CD4-positive, alpha-beta T cell treated with Interleukin-15 for 1 hour (primary cell): Measurements from ENCODE around the gene THUMPD1.
A peak's percentile ranks its signal among the peaks of the same experiment; 100 is the strongest.
"Not testable (repeated sequence)": the region's sequence is repeated elsewhere in the genome, so short reads cannot be mapped to it uniquely, and the experiment has no call there.

Experiments used
- DNase-seq: peaks from one replicate; pipeline ENCODE4 v3.0.0-alpha.2; 2020

The THUMPD1 gene

GRCh38 chr16:20741554-20742285 is at the start of gene THUMPD1:
THUMPD1 (minus strand) TSS chr16:20741818; CDS start chr16:20741739, 79 bp downstream.
- peak; percentile 98 for DNase-seq

GRCh38 chr16:20789130-20789529 is 47.5 kb upstream of the THUMPD1 start:
- no peak for DNase-seq

- DNase-seq: no peak
These were observed 42.6 kb upstream of the THUMPD1 start for GRCh38 chr16:20784204-20784603.

- DNase-seq: no peak
These were observed 40.9 kb upstream of the THUMPD1 start for GRCh38 chr16:20782470-20782869.

- no peak for DNase-seq
These were observed 40.1 kb upstream of the THUMPD1 start for GRCh38 chr16:20781697-20782096.

- peak; percentile 52 for DNase-seq
These were observed 33.2 kb upstream of the THUMPD1 start for GRCh38 chr16:20774703-20775362.

- no peak for DNase-seq
These were observed 32.1 kb upstream of the THUMPD1 start for GRCh38 chr16:20773679-20774078.

GRCh38 chr16:20768818-20769217 is 27.2 kb upstream of the THUMPD1 start:
- no peak for DNase-seq

GRCh38 chr16:20768121-20768520 is 26.5 kb upstream of the THUMPD1 start:
- DNase-seq: no peak

GRCh38 chr16:20767577-20767976 is 26.0 kb upstream of the THUMPD1 start:
- DNase-seq: no peak

GRCh38 chr16:20766294-20766693 is 24.7 kb upstream of the THUMPD1 start:
- no peak for DNase-seq

GRCh38 chr16:20765732-20766131 is 24.1 kb upstream of the THUMPD1 start:
- no peak for DNase-seq

GRCh38 chr16:20764448-20764847 is 22.8 kb upstream of the THUMPD1 start:
- not testable (repeated sequence) for DNase-seq

GRCh38 chr16:20763461-20764232 is 22.0 kb upstream of the THUMPD1 start, which contains the start of gene ACSM3:
ACSM3 (plus strand) TSS chr16:20764014; CDS start chr16:20770035, 6,021 bp downstream.
- peak; percentile 82 for DNase-seq

- no peak for DNase-seq
These were observed 20.9 kb upstream of the THUMPD1 start for GRCh38 chr16:20762404-20763123.

GRCh38 chr16:20761175-20761574 is 19.6 kb upstream of the THUMPD1 start:
- no peak for DNase-seq

GRCh38 chr16:20760346-20760745 is 18.7 kb upstream of the THUMPD1 start:
- no peak for DNase-seq

GRCh38 chr16:20755799-20756198 is 14.2 kb upstream of the THUMPD1 start:
- DNase-seq: not testable (repeated sequence)

- DNase-seq: no peak
These were observed 13.6 kb upstream of the THUMPD1 start for GRCh38 chr16:20755238-20755637.

- no peak for DNase-seq
These were observed 12.1 kb upstream of the THUMPD1 start for GRCh38 chr16:20753727-20754126.

- no peak for DNase-seq
These were observed 8.9 kb upstream of the THUMPD1 start for GRCh38 chr16:20750558-20750957.

- DNase-seq: no peak
These were observed 7.9 kb upstream of the THUMPD1 start for GRCh38 chr16:20749474-20749873.
